Fibroblast of lung (primary cell): ENCODE data around the gene THOC3.

Experiments
- EZH2 ChIP-seq: IDR thresholded peaks from 2 replicates; pipeline ENCODE4 v1.5.1; 2012; ENCODE audit warnings: low read length, control low read depth, mild to moderate bottlenecking; ENCODE audit errors: missing control alignments
- TF ChIP-seq, protein P1 (sequence below), 2 donors: IDR thresholded peaks in 1 of 2; conservative IDR thresholded peaks in 1 of 2; 1 replicate in 1 of 2; 2 replicates in 1 of 2; pipeline ENCODE4 v1.5.1; 2011 to 2012; ENCODE audit warnings: low read length in 2 of 2, control low read depth in 1 of 2, inconsistent platforms in 1 of 2, low read depth in 1 of 2, mild to moderate bottlenecking in 1 of 2

DNA sequence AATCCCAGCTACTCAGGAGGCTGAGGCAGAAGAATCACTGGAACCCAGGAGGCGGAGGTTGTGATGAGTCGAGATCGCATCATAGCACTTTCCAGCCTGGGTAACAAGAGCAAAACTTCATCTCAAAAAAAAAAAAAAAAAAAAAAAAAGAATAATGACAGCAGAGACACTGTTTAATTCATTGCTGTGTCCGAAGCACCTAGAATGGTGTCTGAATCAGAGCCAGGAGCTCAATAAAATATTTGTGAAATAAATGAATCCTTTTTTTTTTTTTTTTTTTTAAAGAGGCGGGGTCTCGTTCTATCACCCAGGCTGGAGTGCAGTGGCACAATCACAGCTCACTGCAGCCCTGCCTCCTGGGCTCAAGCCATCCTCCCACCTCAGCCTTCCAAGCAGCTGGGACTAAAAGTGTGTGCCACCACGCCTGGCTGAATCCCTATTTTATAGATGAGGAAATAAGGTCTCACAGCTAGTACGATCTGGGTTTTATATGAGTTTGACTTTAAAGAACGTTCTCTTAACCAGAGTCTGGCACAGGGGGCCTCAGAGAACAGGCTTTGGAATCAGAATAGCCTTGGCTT is 47.8 kb downstream of the THOC3 start:
- TF ChIP-seq, protein P1, sequence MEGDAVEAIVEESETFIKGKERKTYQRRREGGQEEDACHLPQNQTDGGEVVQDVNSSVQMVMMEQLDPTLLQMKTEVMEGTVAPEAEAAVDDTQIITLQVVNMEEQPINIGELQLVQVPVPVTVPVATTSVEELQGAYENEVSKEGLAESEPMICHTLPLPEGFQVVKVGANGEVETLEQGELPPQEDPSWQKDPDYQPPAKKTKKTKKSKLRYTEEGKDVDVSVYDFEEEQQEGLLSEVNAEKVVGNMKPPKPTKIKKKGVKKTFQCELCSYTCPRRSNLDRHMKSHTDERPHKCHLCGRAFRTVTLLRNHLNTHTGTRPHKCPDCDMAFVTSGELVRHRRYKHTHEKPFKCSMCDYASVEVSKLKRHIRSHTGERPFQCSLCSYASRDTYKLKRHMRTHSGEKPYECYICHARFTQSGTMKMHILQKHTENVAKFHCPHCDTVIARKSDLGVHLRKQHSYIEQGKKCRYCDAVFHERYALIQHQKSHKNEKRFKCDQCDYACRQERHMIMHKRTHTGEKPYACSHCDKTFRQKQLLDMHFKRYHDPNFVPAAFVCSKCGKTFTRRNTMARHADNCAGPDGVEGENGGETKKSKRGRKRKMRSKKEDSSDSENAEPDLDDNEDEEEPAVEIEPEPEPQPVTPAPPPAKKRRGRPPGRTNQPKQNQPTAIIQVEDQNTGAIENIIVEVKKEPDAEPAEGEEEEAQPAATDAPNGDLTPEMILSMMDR (conservative IDR thresholded peaks at IDR 0.05 in 1 of 2, IDR thresholded peaks at IDR 0.05 in 1 of 2; ENCODE audit: low read depth in 1 of 2, low read length in 2 of 2): no peak
- TF ChIP-seq EZH2: no peak
